Lower lobe of right lung (tissue), 2 donors: Measurements from ENCODE around the gene SPEF2. TPM values are rescaled to one million over a fixed set of nuclear protein-coding genes. Genes with fewer than 3 reads are reported as not detected.

Experiments used
- ATAC-seq, 2 donors: fragments of 200-7000 bp; cut with Tn5 transposase; one replicate each; pipeline ENCODE4 v1.9.1; 2020 to 2022; ENCODE audit warnings: mild to moderate bottlenecking in 2 of 2, moderate library complexity in 2 of 2
- DNase-seq: peaks from one replicate; pipeline ENCODE4 v3.0.0-alpha.2; 2020
- H3K27ac ChIP-seq: fragments of 200-600 bp; one replicate; pipeline ENCODE4 v1.8.0; 2022
- H3K27me3 ChIP-seq: fragments of 200-600 bp; one replicate; pipeline ENCODE4 v1.8.0; 2022; ENCODE audit warnings: low read depth
- H3K36me3 ChIP-seq: fragments of 200-600 bp; one replicate; pipeline ENCODE4 v1.8.0; 2022; ENCODE audit warnings: mild to moderate bottlenecking
- H3K4me1 ChIP-seq: fragments of 200-600 bp; one replicate; pipeline ENCODE4 v1.8.0; 2022
- H3K4me3 ChIP-seq: fragments of 200-600 bp; one replicate; pipeline ENCODE4 v1.8.0; 2022; ENCODE audit warnings: mild to moderate bottlenecking
- H3K9me3 ChIP-seq: fragments of 200-600 bp; one replicate; pipeline ENCODE4 v1.8.0; 2022
- CTCF ChIP-seq: fragments of 200-600 bp; IDR thresholded peaks from one replicate; pipeline ENCODE4 v1.8.0; 2022; ENCODE audit warnings: antibody characterized with exemption, mild to moderate bottlenecking
- intact Hi-C: fragments of 100-400 bp; cut with DNase I; formaldehyde crosslinking; loops from one replicate; pipeline ENCODE4 v1.11.0; 2022
- total RNA-seq: library from RNA; stranded (reverse); fragmentation: NEBNext Ultra II Directional; extraction: Animal tissue kit (Norgen Biotek cat#: 25700); gene quantifications from one replicate; pipeline ENCODE4 v1.2.1, GENCODE V29; 2021
- donor health status: DM: no; HTN: yes; CAD: no; lungs with severe emphysema.

SPEF2 gene
- total RNA-seq, 1 donor from 2014 or later: 17.6 TPM

- H3K4me1 ChIP-seq: no peaks in the 10 kb centered on the region
- H3K9me3 ChIP-seq: no peaks in the 10 kb centered on the region
- intact Hi-C loops: no loop called here
- no peak overlapping the region for H3K4me3 ChIP-seq
- TF ChIP-seq CTCF: no peak
- DNase-seq (no peak), ATAC-seq (no peak)
- no peaks in the 10 kb centered on the region for H3K27me3 ChIP-seq
- no peak overlapping the region for H3K27ac ChIP-seq
- H3K36me3 ChIP-seq: no peaks in the 10 kb centered on the region
These were observed 208.4 kb downstream of the SPEF2 start for GRCh38 chr5:35826056-35826455.

- no peak for TF ChIP-seq CTCF
These were observed 208.9 kb downstream of the SPEF2 start for GRCh38 chr5:35826554-35826953.

GRCh38 chr5:35828082-35828598, 210.5 kb downstream of the SPEF2 start:
- TF ChIP-seq CTCF: no peak
- H3K4me3 ChIP-seq: no peak overlapping the region
- no peaks in the 10 kb centered on the region for H3K36me3 ChIP-seq
- H3K27me3 ChIP-seq: no peaks in the 10 kb centered on the region
- no peaks in the 10 kb centered on the region for H3K4me1 ChIP-seq
- no peaks in the 10 kb centered on the region for H3K9me3 ChIP-seq
- intact Hi-C loops: no loop called here
- DNase-seq (no peak), ATAC-seq (no peak)
- H3K27ac ChIP-seq: no peak overlapping the region

More at GRCh38 chr5:35826554-35826953, 208.9 kb downstream of the SPEF2 start:
- ATAC-seq: no peak
- no peak for DNase-seq
- no peaks in the 10 kb centered on the region for H3K36me3 ChIP-seq
- intact Hi-C loops: no loop called here
- no peak overlapping the region for H3K4me3 ChIP-seq
- no peaks in the 10 kb centered on the region for H3K27me3 ChIP-seq
- H3K27ac ChIP-seq: no peak overlapping the region
- no peaks in the 10 kb centered on the region for H3K4me1 ChIP-seq
- no peaks in the 10 kb centered on the region for H3K9me3 ChIP-seq

- no peaks in the 10 kb centered on the region for H3K36me3 ChIP-seq
- H3K4me1 ChIP-seq: no peaks in the 10 kb centered on the region
- no peak for ATAC-seq
- no peaks in the 10 kb centered on the region for H3K27me3 ChIP-seq
- TF ChIP-seq CTCF: no peak
- H3K4me3 ChIP-seq: no peak overlapping the region
- H3K9me3 ChIP-seq: no peaks in the 10 kb centered on the region
- H3K27ac ChIP-seq: no peak overlapping the region
- intact Hi-C loops: no loop called here
- no peak for DNase-seq
These were observed 212.9 kb downstream of the SPEF2 start for GRCh38 chr5:35830587-35830986.

- intact Hi-C loops: no loop called here
- H3K4me1 ChIP-seq: no peaks in the 10 kb centered on the region
- no peak overlapping the region for H3K4me3 ChIP-seq
- H3K27ac ChIP-seq: no peak overlapping the region
- H3K36me3 ChIP-seq: no peaks in the 10 kb centered on the region
- no peak for TF ChIP-seq CTCF
- no peaks in the 10 kb centered on the region for H3K9me3 ChIP-seq
- H3K27me3 ChIP-seq: no peaks in the 10 kb centered on the region
- no peak for ATAC-seq
- no peak for DNase-seq
These were observed 215.1 kb downstream of the SPEF2 start for GRCh38 chr5:35832762-35833161.

- intact Hi-C loops: no loop called here
- ATAC-seq (no peak), DNase-seq (no peak)
- Histone ChIP-seq H3K27ac (no peak overlapping the region), H3K9me3 (no peaks in the 10 kb centered on the region), H3K4me1 (no peaks in the 10 kb centered on the region), H3K36me3 (no peaks in the 10 kb centered on the region), H3K4me3 (no peak overlapping the region), H3K27me3 (no peaks in the 10 kb centered on the region)
- no peak for TF ChIP-seq CTCF
These were observed 215.6 kb downstream of the SPEF2 start for GRCh38 chr5:35833224-35833623.
